ENCODE results near the gene ACVR1C. TPM values are rescaled to one million over a fixed set of nuclear protein-coding genes. Genes with fewer than 3 reads are reported as not detected.

The ACVR1C gene
- total RNA-seq, 1 experiment from 2014 or later, result not detected

Other genes with a start within 250 kb of the ACVR1C start
- gene CYTIP, start 184.8 kb downstream of the ACVR1C start, total RNA-seq (2014; rRNA removed; shearing (Covaris generic)), result not detected in 2 replicates
- gene ACVR1, start 247.5 kb upstream of the ACVR1C start, total RNA-seq (2014; rRNA removed; shearing (Covaris generic)), result 1.6 and 1.9 TPM in 2 replicates